NCI-H1092 (cell line): ENCODE data around the gene ACSF2.
"Not testable (repeated sequence)": the region's sequence is repeated elsewhere in the genome, so short reads cannot be mapped to it uniquely, and the experiment has no call there.

Source experiments
- DNase-seq: peaks from one replicate; lab custom pipeline; 2025; lab: John Stamatoyannopoulos, UW

The ACSF2 gene

DNA sequence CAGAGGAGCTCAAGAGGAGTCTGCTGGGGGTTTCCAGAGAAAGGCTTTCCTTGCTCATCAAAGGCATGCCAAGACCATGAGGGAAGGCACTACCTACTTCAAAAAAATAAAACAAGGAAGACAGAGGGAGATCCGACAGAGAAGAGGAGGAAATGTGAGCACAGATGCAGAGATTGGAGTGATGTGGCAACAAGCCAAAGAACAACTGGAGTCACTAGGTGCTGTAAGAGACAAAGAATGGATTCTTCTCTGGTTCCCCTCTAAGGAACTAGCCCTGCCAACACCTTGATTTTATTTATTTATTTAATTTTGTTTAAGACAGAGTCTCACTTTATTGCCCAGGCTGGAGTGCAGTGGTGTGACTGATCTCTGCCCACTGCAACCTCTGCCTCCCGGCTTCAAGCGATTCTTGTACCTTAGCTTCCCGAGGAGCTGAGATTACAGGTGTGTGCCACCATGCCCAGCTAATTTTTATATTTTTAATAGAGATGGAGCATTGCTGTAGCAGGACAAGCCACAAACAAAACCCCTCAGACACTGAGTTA is 13.8 kb upstream of the ACSF2 start:
- no peak for DNase-seq

DNA sequence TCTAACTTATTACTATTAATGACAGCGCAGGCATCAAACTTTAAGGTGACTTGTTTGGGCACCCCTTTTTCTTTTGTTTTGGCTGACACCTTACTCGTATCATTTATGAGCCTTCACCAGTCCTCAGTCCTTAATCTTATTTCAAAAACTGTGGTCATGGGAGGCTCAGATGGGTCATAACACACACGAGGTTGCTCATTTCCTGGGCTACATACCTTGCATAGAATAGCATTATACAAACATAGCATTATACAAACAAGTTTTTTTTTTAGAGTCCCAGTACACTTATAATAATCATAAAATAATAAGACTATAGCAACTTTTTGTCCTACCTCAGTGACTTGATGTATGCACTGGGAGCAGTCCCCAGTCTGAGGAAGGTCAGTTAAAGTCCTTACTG is 11.2 kb upstream of the ACSF2 start:
- no peak for DNase-seq

DNA sequence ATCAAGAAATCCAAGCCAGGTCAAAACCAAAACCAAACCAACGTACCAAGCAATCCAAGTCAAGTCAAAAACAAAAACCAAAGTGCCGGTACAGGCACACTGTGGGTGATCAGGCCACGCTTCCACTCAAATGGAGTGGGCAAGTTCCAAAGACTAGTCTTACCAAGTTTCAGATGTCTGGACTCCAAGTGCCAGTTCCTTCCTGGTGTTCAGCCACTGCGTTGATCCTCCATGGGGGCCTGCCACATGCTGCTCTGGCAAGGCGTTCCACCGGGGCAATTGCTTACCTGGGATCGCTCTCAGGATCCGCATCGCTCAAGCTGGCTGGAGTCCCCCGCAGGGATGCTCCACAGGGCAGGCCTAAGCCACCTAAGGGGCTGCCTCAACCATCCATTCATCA is 6.4 kb upstream of the ACSF2 start:
- DNase-seq = not testable (repeated sequence)

DNA sequence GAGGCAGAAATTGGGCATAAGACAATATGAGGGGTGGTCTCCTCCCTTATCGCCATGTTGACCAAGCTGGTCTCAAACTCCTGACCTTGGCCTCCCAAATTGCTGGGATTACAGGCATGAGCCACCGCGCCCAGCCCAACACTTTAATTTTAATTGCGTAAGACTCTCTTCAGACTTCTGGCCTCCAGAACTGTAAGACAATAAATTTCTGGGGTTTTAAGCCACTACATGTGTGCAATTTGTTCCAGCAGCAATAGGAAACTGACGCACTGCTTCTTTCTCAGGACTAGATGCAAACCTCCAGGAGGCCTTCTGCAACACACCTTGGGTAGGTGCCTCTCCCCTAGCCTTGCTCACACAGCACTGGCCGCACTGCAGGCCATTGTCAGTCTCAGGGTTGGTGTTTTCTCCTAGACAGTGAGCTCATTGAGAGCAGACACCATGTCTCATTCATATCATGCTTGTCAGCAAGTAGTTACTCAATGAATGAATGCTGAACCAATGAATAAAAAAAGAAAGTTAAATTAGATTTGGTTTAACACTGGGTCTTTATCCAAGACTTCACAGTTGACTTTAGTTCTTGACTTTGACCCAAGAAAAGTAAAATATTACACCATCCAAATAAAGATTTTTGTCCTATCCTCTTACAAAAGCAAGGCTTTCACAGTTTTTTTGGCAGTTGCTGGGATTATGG is 5.5 kb upstream of the ACSF2 start:
- no peak for DNase-seq

DNA sequence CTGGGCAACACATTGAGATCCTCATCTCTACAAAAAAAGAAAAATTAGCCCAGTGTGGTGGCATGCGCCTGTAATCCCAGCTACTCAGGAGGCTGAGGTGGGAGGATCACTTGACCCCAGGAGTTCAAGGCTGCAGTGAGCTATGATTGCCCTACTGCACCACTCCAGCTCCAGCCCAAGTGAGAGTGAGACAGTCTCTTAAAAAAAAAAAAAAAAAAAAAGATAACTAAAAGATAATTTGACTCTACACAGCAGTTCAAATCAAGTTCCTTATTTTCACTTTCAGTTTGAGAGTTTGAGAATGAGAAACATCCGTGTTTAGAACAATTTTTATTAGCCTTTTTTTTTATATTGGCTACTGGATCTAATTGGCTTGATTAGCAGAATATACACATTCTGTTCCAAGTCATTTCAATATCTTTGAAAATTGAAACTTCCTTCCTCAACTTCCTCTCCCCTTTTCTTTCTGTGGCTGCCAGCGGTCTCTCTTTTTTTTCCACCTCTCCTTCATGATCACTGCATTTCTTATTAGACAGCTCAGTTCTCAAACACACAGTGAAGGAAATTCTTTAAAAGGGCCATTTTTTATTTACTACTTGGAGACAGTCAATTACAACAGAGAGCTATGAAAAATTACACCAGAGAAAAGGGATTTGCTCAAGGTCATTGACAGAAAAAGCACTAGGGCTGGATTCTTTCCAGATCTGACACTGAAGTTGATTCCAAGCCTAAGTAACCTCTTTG is 4.5 kb upstream of the ACSF2 start:
- no peak for DNase-seq

DNA sequence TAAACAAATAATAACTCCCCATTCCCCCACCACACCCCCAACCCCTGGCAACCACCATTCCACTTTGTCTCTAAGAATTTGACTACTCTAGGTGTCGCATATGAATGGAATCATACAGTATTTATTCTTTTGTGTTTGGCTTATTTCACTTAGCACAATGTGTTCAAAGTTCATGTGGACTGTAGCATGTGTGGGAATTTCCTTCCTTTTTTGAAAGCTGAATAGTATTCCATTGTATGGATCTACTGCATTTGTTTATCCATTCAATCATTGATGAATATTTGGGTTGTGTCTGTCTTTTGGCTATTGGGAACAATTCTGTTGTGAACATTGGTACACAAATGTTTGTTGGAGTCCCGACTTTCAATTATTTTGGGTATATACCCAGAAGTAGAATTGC is 3.3 kb upstream of the ACSF2 start:
- DNase-seq = no peak

DNA sequence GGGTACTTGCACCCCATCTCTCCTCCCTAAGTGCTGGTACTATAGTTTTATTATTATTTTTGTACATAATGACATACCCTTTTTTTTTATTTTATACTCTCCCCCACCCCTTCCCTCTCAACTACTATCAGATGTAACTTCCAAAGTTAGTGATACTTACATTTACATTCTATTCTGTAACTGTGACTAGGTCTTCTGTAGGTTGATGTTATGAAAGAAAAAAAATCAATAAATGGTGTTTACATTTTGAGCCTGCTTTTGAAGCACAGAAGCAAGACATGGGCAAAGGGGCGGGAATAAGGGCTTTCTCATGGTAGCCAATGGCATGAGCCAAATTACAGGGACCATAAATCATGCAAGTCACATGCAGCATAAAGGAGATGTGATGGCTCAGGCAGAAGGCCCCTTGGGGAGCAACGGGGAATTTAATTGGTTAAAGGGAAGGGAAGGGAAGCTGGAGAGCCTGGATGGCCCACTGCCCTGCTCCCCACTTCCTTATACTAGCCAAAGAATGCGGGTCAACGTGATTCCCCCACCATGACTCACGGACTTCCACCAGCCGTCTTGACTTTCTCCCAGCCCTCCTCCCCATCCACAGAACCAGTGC is 2.4 kb upstream of the ACSF2 start:
- no peak for DNase-seq

DNA sequence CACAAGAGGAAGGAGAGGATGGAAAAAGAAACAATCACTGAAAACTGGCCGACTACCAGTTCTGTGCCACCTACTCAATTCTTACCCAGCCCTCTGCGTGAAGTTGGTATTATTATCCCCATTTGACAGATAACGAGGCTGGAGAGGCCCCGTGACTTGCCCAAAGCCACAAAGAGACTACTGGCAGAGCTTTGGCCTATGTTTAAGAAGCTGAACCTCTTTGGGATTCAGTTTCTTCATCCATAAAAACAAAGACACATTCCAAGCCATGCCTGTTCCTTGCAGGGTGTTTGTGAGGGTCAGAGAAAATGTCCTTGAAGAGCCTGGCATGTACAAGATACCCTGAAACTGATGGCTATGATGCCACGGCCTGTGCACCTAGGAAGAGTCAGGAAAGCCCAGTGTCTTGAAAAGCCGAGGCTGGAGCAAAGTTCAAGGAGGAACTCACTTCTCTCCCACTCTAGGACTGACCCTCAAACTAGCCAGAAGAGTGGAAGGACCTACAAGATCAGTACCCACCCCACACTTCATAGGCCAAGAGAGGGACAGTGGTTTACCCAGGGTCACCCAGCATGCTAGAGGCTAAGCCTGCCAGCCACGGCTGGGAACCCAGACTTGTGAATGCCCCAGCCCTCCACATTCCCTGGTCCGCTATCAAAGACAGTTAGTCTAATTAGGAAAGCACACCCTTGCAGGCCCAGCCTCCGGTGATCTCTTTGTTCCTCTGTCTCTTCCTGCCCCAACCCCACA is 1.6 kb upstream of the ACSF2 start:
- DNase-seq = no peak

DNA sequence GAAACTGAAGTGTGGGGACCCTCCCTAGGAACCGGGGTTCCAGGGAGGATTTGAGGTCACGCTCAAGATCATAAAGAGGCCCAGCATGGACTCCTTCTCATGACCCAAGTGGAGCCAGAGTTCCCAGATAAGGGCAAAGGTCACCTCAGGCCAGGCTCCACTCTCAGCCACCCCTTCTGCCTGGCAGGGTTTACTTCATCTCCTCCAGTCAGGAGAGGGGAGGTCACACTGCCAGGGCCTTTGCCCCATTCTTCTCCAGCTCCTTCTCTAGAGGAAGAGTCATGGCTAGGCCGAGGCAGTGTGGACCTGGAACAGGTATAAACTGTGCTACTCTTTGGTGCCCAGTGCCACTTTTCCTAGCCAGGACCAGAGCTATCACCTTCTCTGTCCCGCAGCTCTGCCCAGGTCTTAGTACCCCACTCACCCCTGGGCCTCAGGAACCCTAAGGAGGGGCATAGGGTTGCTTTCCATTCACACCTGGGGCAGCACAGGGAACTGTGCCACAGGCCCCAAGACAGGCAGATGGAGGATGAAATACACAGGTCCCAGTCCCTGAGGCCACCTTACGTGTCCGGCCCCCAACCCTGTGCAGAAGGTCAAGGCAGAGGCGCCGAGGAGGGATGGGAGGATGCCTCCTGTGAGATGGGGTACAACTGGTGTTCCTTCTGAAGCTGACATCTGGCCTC is 879 bp upstream of the ACSF2 start:
- no peak for DNase-seq

DNA sequence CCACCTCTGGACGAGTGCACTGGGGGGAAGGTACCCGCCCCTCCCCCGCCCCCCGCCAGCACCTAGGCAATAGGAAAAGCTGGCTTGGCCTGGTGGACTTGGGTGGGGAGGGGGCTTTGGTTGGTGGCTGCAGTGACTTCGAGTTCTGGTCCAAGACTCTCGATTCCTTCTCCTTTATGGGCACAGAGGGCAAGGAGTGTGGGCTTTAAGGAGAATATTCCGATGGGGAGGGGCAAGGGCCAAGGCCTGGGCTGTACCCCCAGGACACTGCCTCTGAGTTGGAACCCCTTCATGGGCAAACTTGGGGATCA is 409 bp downstream of the ACSF2 start:
- no peak for DNase-seq

DNA sequence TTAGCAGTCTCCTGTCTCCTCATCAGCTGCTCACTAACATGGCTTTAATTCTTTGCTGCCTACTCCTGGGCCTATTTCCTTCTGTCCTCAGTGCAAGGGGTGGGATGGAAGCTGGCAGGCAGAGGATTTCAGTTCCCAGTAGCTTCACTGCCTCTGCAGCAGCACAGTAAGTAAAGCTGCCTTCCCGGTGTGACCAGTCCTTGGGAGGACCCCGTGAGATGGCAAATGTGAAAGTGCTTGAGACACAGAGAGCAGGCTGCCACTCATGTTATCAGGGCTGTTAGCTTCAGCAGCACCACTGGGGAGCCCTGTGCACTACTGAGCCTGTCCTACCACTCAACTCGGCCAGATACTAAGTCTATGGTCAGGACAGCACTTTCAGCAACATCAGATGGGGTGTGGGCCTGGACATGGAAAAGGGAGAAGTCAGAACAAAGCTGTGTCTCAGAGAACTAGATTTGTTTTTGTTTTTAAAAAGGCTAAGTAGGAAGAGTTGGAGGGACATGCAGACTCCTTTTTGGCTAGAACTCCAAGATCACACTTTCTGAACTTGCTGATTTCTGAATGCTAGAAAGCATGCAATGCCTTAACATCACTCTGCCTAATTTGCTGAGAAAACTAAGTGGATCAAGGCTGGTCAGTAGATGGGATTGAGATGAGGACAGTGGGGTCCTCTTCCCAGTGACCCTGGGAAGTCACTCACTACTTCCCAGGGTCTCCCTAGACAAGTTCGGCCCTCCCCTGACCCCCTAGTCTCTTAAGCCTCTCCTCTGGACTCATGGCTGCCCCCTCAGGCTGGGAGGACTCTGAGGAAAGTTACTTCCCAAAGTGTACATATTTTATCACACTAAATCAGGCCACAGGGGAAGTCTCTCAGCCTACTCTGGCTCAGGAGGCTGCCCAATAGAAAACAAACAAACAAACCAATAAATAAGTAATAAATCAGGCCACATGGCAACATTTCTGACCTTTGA is 1.1 kb downstream of the ACSF2 start:
- no peak for DNase-seq

DNA sequence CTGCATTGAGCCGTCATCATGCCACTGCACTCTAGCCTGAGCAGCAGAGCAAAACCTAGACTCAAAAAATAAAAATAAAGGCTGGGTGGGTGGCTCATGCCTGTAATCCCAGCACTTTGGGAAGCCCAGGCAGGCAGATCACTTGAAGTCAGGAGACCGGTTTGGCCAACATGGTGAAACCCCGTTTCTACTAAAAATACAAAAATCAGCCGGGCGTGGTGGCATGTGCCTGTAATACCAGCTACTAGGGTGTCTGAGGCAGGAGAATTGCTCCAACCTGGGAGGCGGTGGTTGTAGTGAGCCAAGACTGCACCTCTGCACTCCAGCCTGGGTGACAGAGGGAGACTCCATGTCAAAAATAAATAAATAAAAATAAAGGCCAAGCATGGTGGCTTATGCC is 2.1 kb downstream of the ACSF2 start:
- not testable (repeated sequence) for DNase-seq

DNA sequence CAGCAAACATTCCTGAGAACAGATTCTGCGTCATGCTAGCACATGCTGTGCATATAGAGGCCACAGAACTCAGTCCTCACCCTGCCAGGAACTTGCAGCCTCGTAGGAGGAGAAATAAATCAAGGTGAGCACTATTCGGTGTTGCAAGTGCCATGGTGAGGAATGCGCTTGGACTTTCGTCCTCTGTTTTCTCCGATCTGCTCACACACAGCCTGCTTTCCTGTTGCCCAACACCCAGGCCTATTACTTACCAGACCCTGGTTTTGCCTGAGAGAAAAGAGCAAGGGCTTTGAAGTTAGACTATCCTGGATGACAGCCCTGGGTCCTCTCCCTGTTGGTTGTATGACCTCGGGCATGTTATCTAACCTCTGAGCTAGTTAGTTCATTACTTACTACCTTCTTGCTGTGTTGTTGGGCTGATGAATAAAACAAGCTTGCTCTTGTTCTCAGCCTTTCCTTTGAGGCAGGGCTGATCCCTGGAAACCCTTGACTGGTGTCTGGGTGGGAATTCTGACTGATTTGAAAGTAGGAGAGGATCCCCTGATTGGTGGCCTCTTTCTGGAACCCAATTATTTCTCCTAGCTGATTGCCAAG is 2.9 kb downstream of the ACSF2 start:
- DNase-seq = no peak

DNA sequence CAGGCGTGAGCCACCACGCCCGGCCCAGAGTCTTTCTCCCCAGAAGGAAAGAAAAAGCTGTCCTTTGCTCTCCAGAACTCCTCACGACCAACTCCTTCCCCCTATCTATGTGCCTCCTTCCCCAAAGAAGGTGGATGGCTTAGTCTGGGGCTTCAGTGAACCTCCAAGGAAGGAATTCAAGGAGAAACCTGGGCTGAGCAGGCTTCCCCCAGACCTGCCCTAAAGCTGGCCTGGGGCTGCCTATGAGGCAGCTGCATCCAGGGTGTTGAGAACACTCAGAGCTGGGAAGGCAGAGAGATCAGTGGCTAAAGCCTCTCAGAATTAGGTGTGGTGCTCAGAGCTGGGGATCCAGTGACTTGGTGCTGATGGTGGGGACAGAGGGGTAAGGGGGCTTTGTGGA is 3.8 kb downstream of the ACSF2 start:
- DNase-seq = no peak

DNA sequence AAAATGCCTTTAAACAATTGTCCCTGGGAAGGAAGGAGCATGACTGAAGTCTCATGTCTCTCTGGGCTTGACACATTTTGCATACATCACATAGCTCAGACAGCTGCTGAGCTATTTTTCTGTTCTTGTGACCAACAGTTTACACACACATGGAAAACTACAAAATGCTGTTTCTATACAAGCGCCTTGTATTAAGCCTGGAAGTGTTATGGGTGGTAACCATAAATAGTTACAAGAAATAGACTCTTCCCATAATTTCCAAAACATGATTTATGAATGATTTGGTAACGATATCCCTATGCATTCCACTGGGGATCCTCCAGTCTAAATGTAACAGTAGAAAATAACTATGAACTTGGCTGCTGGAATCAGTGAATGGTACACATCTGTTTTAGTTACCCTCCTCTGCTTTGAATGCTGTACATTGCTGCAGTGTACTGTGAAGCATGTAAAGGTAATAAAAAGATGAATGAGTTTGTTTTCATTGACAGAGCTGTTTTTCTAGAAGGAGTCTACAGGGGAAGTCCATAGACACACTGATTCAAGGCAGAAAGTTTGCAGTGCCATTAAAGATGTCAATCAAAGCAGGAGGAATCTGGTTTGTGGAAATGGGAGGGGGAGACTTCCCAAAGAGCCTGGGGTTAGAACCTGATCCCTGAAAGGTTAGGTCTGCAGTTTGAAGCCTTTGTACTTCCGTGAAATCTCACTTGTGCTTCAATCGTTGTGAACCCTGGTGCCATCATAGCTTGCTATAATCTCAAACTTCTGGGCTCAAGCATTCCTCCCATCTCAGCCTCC is 5.0 kb downstream of the ACSF2 start:
- DNase-seq = no peak

DNA sequence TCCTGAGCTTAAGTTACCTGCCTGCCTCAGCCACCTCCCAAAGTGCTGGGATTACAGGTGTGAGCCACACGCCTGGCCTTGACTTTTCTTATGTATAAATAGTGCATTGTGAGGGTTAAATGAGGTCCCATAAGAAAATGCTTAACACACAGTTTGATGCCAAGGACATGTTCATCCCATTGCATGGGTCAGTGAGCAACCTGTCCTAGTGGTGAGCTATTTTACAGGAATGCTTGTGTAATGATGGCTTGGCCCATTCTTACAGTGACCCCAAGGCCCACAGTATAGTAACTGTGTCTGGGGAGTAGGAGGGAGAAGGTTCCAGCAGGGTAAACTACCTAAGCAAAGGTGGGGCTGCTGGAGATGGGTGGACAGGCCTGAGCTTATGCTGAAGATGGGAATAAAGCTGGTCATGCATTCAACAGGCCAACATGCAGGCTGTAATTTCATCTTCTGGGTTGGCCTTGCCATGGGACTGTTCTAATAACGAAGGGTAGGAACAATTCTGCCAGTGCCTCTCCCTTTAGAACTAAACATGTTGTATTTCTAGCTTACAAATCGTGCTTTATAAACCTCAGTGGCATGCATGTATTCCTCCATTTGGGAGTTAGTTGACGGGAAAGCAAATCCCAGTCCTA is 6.2 kb downstream of the ACSF2 start:
- no peak for DNase-seq

DNA sequence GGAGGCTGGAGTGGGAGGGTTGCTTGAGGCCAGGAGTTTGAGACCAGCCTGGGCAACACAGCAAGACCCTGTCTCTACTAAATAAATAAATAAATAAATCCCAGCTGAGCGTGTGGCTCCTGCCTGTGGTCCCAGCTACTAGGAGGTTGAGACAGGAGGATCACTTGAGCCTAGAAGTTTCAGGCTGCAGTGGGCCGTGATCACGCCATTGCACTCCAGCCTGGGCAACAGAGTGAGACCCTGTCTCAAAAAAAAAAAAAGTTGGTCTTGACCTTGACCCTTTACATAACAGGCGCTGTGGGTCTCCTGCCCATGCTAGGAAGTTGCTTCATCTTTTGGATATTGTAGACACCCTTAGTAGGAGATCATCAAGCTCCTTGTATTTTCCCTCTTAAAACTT is 11.4 kb downstream of the ACSF2 start:
- DNase-seq = no peak

DNA sequence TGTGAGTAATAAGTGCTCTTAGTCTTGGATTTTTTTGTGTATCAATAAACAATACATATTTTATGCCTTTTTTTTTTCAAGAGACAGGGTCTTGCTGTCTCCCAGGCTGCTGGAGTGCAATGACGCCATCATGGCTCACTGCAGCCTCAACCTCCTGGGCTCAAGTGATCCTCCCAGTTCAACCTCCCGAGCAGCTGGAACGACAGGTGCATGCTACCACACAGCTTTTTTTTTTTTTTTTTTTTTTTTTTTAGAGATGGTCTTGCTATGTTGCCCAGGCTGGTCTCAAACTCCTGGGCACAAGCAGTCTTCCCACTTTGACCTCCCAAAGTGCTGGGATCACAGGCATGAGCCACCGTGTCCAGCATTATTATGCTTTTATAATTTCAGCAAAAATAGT is 13.0 kb downstream of the ACSF2 start:
- no peak for DNase-seq
